Keratinocyte (primary cell): ENCODE measurements around the gene OR2T10.
"Not testable (repeated sequence)": the region's sequence is repeated elsewhere in the genome, so short reads cannot be mapped to it uniquely, and the experiment has no call there.

ENCODE experiments used
- EZH2 ChIP-seq: IDR thresholded peaks from one replicate; pipeline ENCODE4 v1.6.1; 2012; ENCODE audit warnings: inconsistent platforms, mild to moderate bottlenecking, low read length, moderate library complexity
- TF ChIP-seq, protein P1 (sequence below), 3 experiments: IDR thresholded peaks in 1 of 3; conservative IDR thresholded peaks in 1 of 3; optimal IDR thresholded peaks in 1 of 3; 2 replicates in 2 of 3; 3 replicates in 1 of 3; pipeline versions ENCODE3 to v1.5.1; 2011; ENCODE audit warnings: low read length in 3 of 3, mild to moderate bottlenecking in 3 of 3, moderate library complexity in 2 of 3, control low read depth in 1 of 3, inconsistent platforms in 1 of 3; ENCODE audit not compliant: insufficient read depth in 2 of 3; ENCODE audit errors: extremely low read depth in 1 of 3

DNA sequence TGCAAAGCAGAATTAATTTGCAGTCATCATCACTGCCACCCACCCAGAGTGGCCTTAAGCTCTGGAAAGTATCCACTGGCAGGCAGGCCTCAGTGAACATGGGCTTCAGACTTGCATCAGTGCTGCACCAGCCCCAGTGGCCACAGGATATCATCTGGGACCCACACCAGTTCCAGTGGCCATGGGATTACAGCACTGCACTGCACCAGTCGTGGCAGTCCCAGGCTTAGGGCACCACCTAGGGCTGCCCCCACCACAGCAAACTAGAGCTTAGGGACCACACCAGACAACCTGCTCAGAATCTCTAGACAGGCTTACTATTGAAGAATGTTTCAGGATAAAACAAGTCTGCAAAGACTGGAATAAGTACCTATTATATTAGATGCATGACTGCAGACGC, 50.1 kb downstream of the OR2T10 start:
- TF ChIP-seq EZH2 = not testable (repeated sequence)
- TF ChIP-seq, protein P1, sequence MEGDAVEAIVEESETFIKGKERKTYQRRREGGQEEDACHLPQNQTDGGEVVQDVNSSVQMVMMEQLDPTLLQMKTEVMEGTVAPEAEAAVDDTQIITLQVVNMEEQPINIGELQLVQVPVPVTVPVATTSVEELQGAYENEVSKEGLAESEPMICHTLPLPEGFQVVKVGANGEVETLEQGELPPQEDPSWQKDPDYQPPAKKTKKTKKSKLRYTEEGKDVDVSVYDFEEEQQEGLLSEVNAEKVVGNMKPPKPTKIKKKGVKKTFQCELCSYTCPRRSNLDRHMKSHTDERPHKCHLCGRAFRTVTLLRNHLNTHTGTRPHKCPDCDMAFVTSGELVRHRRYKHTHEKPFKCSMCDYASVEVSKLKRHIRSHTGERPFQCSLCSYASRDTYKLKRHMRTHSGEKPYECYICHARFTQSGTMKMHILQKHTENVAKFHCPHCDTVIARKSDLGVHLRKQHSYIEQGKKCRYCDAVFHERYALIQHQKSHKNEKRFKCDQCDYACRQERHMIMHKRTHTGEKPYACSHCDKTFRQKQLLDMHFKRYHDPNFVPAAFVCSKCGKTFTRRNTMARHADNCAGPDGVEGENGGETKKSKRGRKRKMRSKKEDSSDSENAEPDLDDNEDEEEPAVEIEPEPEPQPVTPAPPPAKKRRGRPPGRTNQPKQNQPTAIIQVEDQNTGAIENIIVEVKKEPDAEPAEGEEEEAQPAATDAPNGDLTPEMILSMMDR (optimal IDR thresholded peaks at IDR 0.05 in 1 of 3, IDR thresholded peaks at IDR 0.05 in 1 of 3, conservative IDR thresholded peaks at IDR 0.05 in 1 of 3; ENCODE audit: extremely low read depth in 1 of 3, insufficient read depth in 2 of 3, low read length in 3 of 3) = not testable (repeated sequence)
